ENCODE data around the gene USH1C.

The USH1C gene

GRCh38 chr11:17552392-17553248, 8.4 kb upstream of the USH1C start:
- H3K27ac ChIP-seq, result no peak overlapping the region
- TF ChIP-seq ZFX (IDR thresholded peaks at IDR 0.05), result no peak
- TF ChIP-seq CTCF (conservative IDR thresholded peaks at IDR 0.05), result no peak

GRCh38 chr11:17552041-17552355, 7.8 kb upstream of the USH1C start:
- no peak overlapping the region for H3K27ac ChIP-seq
- TF ChIP-seq CTCF (conservative IDR thresholded peaks at IDR 0.05) (no peak), ZFX (IDR thresholded peaks at IDR 0.05) (no peak)

GRCh38 chr11:17551347-17552040, 7.3 kb upstream of the USH1C start:
- no peak overlapping the region for H3K27ac ChIP-seq
- TF ChIP-seq CTCF (conservative IDR thresholded peaks at IDR 0.05), result no peak
- TF ChIP-seq ZFX (IDR thresholded peaks at IDR 0.05), result no peak

- TF ChIP-seq ZFX (IDR thresholded peaks at IDR 0.05), result no peak
- TF ChIP-seq CTCF (conservative IDR thresholded peaks at IDR 0.05), result no peak
- H3K27ac ChIP-seq, result no peak overlapping the region
These were observed 6.5 kb upstream of the USH1C start for GRCh38 chr11:17550450-17551346.

GRCh38 chr11:17548444-17548843, 4.2 kb upstream of the USH1C start:
- TF ChIP-seq CTCF (conservative IDR thresholded peaks at IDR 0.05) (no peak; the same call in 1 of the 2 replicates), ZFX (IDR thresholded peaks at IDR 0.05) (no peak)
- no peak overlapping the region for H3K27ac ChIP-seq

- TF ChIP-seq CTCF (conservative IDR thresholded peaks at IDR 0.05) (no peak), ZFX (IDR thresholded peaks at IDR 0.05) (no peak)
- no peak overlapping the region for H3K27ac ChIP-seq
These were observed 3.7 kb upstream of the USH1C start for GRCh38 chr11:17547932-17548331.

Data from C4-2B (cell line).